Smooth muscle cell of the pulmonary artery (primary cell): ENCODE measurements around the gene TUBGCP2. TPM values are rescaled to one million over a fixed set of nuclear protein-coding genes. Genes with fewer than 3 reads are reported as not detected.

Source experiments
- total RNA-seq: library from RNA; depleted of rRNA; stranded (reverse); fragments of >200 nt; gene quantifications from 2 replicates; pipeline ENCODE4 v1.2.3, GENCODE V29; 2014

Gene TUBGCP2
- 54.7 and 64.7 TPM in 2 replicates for total RNA-seq

GRCh38 chr10:133308421-133309099 lies at the start of gene TUBGCP2, which contains the start of gene ZNF511:
TUBGCP2 (minus strand) TSS chr10:133308872; CDS start chr10:133302941, 5,931 bp downstream.
ZNF511 (plus strand) TSS chr10:133308914; CDS start chr10:133308944, 30 bp downstream.

GRCh38 chr10:133357285-133358161 lies 48.9 kb upstream of the TUBGCP2 start, which contains the start of gene FUOM:
FUOM (minus strand) TSS chr10:133358019; CDS start chr10:133358007, 12 bp downstream.

GRCh38 chr10:133336577-133337369 lies 28.1 kb upstream of the TUBGCP2 start, which contains the start of gene CALY:
CALY (minus strand) TSS chr10:133336896; CDS start chr10:133328989, 7,907 bp downstream.

GRCh38 chr10:133276435-133277201 lies 32.1 kb downstream of the TUBGCP2 start, which contains the start of gene ADAM8:
ADAM8 (minus strand) TSS chr10:133276868; CDS start chr10:133276817, 51 bp downstream.

GRCh38 chr10:133237588-133238465 lies 70.8 kb downstream of the TUBGCP2 start, which contains the start of gene VENTX:
VENTX (plus strand) TSS chr10:133237855; CDS start chr10:133237915, 60 bp downstream.

GRCh38 chr10:133230044-133230361 lies 78.7 kb downstream of the TUBGCP2 start, which contains the start of gene UTF1:
UTF1 (plus strand) TSS chr10:133230217; CDS start chr10:133230289, 72 bp downstream.

Other genes starting within 250 kb of the TUBGCP2 start
- not detected in 2 replicates for gene ADGRA1, start 220.9 kb downstream of the TUBGCP2 start, total RNA-seq
- gene KNDC1, start 148.7 kb downstream of the TUBGCP2 start, total RNA-seq, result 0.65 and 0.86 TPM in 2 replicates
- gene UTF1, start 78.7 kb downstream of the TUBGCP2 start, total RNA-seq, result not detected in 2 replicates
- not detected in 2 replicates for gene VENTX, start 71.0 kb downstream of the TUBGCP2 start, total RNA-seq
- 1.5 and 2.7 TPM in 2 replicates for gene ADAM8, start 32.0 kb downstream of the TUBGCP2 start, total RNA-seq
- 16.1 and 17.1 TPM in 2 replicates for gene ZNF511, start within 50 bp of the TUBGCP2 start, total RNA-seq
- not detected in 2 replicates for gene CALY, start 28.0 kb upstream of the TUBGCP2 start, total RNA-seq
- not detected in 2 replicates for gene PRAP1, start 38.5 kb upstream of the TUBGCP2 start, total RNA-seq
- gene FUOM, start 49.1 kb upstream of the TUBGCP2 start, total RNA-seq, result 4.4 and 6.3 TPM in 2 replicates
- gene ECHS1, start 64.5 kb upstream of the TUBGCP2 start, total RNA-seq, result 57.7 and 60.6 TPM in 2 replicates
- gene PAOX, start 70.4 kb upstream of the TUBGCP2 start, total RNA-seq, result 4.0 and 5.6 TPM in 2 replicates
- 19.9 and 29.1 TPM in 2 replicates for gene MTG1, start 85.3 kb upstream of the TUBGCP2 start, total RNA-seq
- 0.39 and 1.6 TPM in 2 replicates for gene SPRN, start 115.8 kb upstream of the TUBGCP2 start, total RNA-seq
- gene SCART1, start 145.1 kb upstream of the TUBGCP2 start, total RNA-seq, result 2.5 and 2.8 TPM in 2 replicates
- 0.20 and 0.86 TPM in 2 replicates for gene CYP2E1, start 218.5 kb upstream of the TUBGCP2 start, total RNA-seq